Activated CD4-positive, alpha-beta T cell treated with anti-CD3 and anti-CD28 coated beads, Interleukin-2, amount 10 ng/mL, durations not matched to agents 24 days and 14 days (primary cell): ENCODE measurements around the gene MCF2L. TPM values are rescaled to one million over a fixed set of nuclear protein-coding genes. Genes with fewer than 3 reads are reported as not detected.
"Not testable (repeated sequence)": the region's sequence is repeated elsewhere in the genome, so short reads cannot be mapped to it uniquely, and the experiment has no call there.

ENCODE experiments used
- DNase-seq: peaks from one replicate; pipeline ENCODE4 v3.0.0; 2022
- H3K27ac Mint-ChIP-seq: one replicate; pipeline ENCODE4 v1.8.0; 2022; ENCODE audit warnings: mild to moderate bottlenecking, mixed read lengths
- H3K27me3 Mint-ChIP-seq: one replicate; pipeline ENCODE4 v1.8.0; 2022; ENCODE audit warnings: mixed read lengths
- H3K36me3 Mint-ChIP-seq: one replicate; pipeline ENCODE4 v1.8.0; 2022; ENCODE audit warnings: low read depth, mild to moderate bottlenecking, mixed read lengths
- H3K4me1 Mint-ChIP-seq: one replicate; pipeline ENCODE4 v1.8.0; 2021; ENCODE audit warnings: mixed read lengths
- H3K4me3 Mint-ChIP-seq: one replicate; pipeline ENCODE4 v1.8.0; 2022; ENCODE audit warnings: mild to moderate bottlenecking, moderate library complexity, mixed read lengths
- H3K9me3 Mint-ChIP-seq: one replicate; pipeline ENCODE4 v1.8.0; 2021; ENCODE audit warnings: mixed read lengths
- intact Hi-C: fragments of 100-400 bp; cut with micrococcal nuclease; formaldehyde crosslinking; loops from one replicate; pipeline ENCODE4 v1.15.1; 2023
- total RNA-seq: library from RNA; stranded (reverse); gene quantifications from 2 replicates; pipeline ENCODE4 v1.2.3, GENCODE V29; 2022

Gene MCF2L
- total RNA-seq, 1 donor from 2014 or later: 0.09 TPM

GRCh38 chr13:113057084-113057483, 88.1 kb downstream of the MCF2L start:
- intact Hi-C loops: no loop called here
- Mint-ChIP-seq H3K4me1 (no peaks in the 10 kb centered on the region), H3K36me3 (no peaks in the 10 kb centered on the region), H3K4me3 (no peak overlapping the region), H3K9me3 (no peaks in the 10 kb centered on the region), H3K27ac (no peak overlapping the region), H3K27me3 (no peaks in the 10 kb centered on the region)
- DNase-seq: no peak

GRCh38 chr13:113057559-113057958, 88.5 kb downstream of the MCF2L start:
- H3K36me3 Mint-ChIP-seq, intact Hi-C loops, H3K4me1 Mint-ChIP-seq, H3K27ac Mint-ChIP-seq, H3K27me3 Mint-ChIP-seq, H3K4me3 Mint-ChIP-seq, H3K9me3 Mint-ChIP-seq, DNase-seq: not testable (repeated sequence)

GRCh38 chr13:113058129-113058987, 89.3 kb downstream of the MCF2L start:
- Mint-ChIP-seq H3K4me3 (no peak overlapping the region), H3K27ac (no peak overlapping the region), H3K27me3 (no peaks in the 10 kb centered on the region), H3K9me3 (no peaks in the 10 kb centered on the region), H3K4me1 (no peaks in the 10 kb centered on the region), H3K36me3 (no peaks in the 10 kb centered on the region)
- no peak for DNase-seq
- intact Hi-C loops: no loop called here

GRCh38 chr13:113058988-113059850, 90.2 kb downstream of the MCF2L start:
- Mint-ChIP-seq H3K27me3 (no peaks in the 10 kb centered on the region), H3K4me3 (no peak overlapping the region), H3K9me3 (no peaks in the 10 kb centered on the region), H3K36me3 (no peaks in the 10 kb centered on the region), H3K27ac (no peak overlapping the region), H3K4me1 (no peaks in the 10 kb centered on the region)
- intact Hi-C loops: no loop called here
- no peak for DNase-seq

GRCh38 chr13:113059891-113060290, 90.9 kb downstream of the MCF2L start:
- intact Hi-C loops: no loop called here
- Mint-ChIP-seq H3K9me3 (no peaks in the 10 kb centered on the region), H3K36me3 (no peaks in the 10 kb centered on the region), H3K27ac (no peak overlapping the region), H3K4me3 (no peak overlapping the region), H3K27me3 (no peaks in the 10 kb centered on the region), H3K4me1 (no peaks in the 10 kb centered on the region)
- no peak for DNase-seq

- H3K27me3 Mint-ChIP-seq: no peaks in the 10 kb centered on the region
- H3K4me3 Mint-ChIP-seq: no peak overlapping the region
- H3K36me3 Mint-ChIP-seq: no peaks in the 10 kb centered on the region
- no peaks in the 10 kb centered on the region for H3K4me1 Mint-ChIP-seq
- intact Hi-C loops: no loop called here
- no peak overlapping the region for H3K27ac Mint-ChIP-seq
- no peak for DNase-seq
- H3K9me3 Mint-ChIP-seq: no peaks in the 10 kb centered on the region
These were observed 91.7 kb downstream of the MCF2L start for GRCh38 chr13:113060557-113061270.

GRCh38 chr13:113061271-113061625, 92.2 kb downstream of the MCF2L start:
- Mint-ChIP-seq H3K27ac (no peak overlapping the region), H3K27me3 (no peaks in the 10 kb centered on the region)

GRCh38 chr13:113061796-113062425, 92.9 kb downstream of the MCF2L start:
- no peaks in the 10 kb centered on the region for H3K4me1 Mint-ChIP-seq
- H3K36me3 Mint-ChIP-seq: no peaks in the 10 kb centered on the region
- H3K9me3 Mint-ChIP-seq: no peaks in the 10 kb centered on the region
- H3K27me3 Mint-ChIP-seq: no peaks in the 10 kb centered on the region
- H3K4me3 Mint-ChIP-seq: no peak overlapping the region
- intact Hi-C loops: no loop called here
- H3K27ac Mint-ChIP-seq: no peak overlapping the region
- no peak for DNase-seq

More at GRCh38 chr13:113061271-113061625, 92.2 kb downstream of the MCF2L start:
- no peaks in the 10 kb centered on the region for H3K4me1 Mint-ChIP-seq
- no peak for DNase-seq
- H3K9me3 Mint-ChIP-seq: no peaks in the 10 kb centered on the region
- intact Hi-C loops: no loop called here
- H3K36me3 Mint-ChIP-seq: no peaks in the 10 kb centered on the region
- no peak overlapping the region for H3K4me3 Mint-ChIP-seq

GRCh38 chr13:113062691-113063090, 93.7 kb downstream of the MCF2L start:
- H3K36me3 Mint-ChIP-seq: no peaks in the 10 kb centered on the region
- H3K9me3 Mint-ChIP-seq: no peaks in the 10 kb centered on the region
- no peak overlapping the region for H3K4me3 Mint-ChIP-seq
- H3K4me1 Mint-ChIP-seq: no peaks in the 10 kb centered on the region
- no peak for DNase-seq
- no peak overlapping the region for H3K27ac Mint-ChIP-seq
- no peaks in the 10 kb centered on the region for H3K27me3 Mint-ChIP-seq
- intact Hi-C loops: no loop called here

GRCh38 chr13:113063091-113063491, 94.1 kb downstream of the MCF2L start:
- intact Hi-C loops: no loop called here
- Mint-ChIP-seq H3K9me3 (no peaks in the 10 kb centered on the region), H3K27ac (no peak overlapping the region), H3K36me3 (no peaks in the 10 kb centered on the region), H3K4me3 (no peak overlapping the region), H3K4me1 (no peaks in the 10 kb centered on the region), H3K27me3 (no peaks in the 10 kb centered on the region)
- DNase-seq: no peak

- Mint-ChIP-seq H3K4me1 (no peaks in the 10 kb centered on the region), H3K9me3 (no peaks in the 10 kb centered on the region), H3K27ac (no peak overlapping the region), H3K27me3 (no peaks in the 10 kb centered on the region), H3K36me3 (no peaks in the 10 kb centered on the region), H3K4me3 (no peak overlapping the region)
- no peak for DNase-seq
- intact Hi-C loops: no loop called here
These were observed 95.1 kb downstream of the MCF2L start for GRCh38 chr13:113064000-113064533.

- H3K27me3 Mint-ChIP-seq: no peaks in the 10 kb centered on the region
- no peak overlapping the region for H3K4me3 Mint-ChIP-seq
- no peak overlapping the region for H3K27ac Mint-ChIP-seq
- H3K9me3 Mint-ChIP-seq: no peaks in the 10 kb centered on the region
- H3K36me3 Mint-ChIP-seq: no peaks in the 10 kb centered on the region
- no peaks in the 10 kb centered on the region for H3K4me1 Mint-ChIP-seq
- no peak for DNase-seq
- intact Hi-C loops: no loop called here
These were observed 95.8 kb downstream of the MCF2L start for GRCh38 chr13:113064534-113065405.
